Breast epithelium (tissue), 4 donors: ENCODE data around the gene CSNK1G3. TPM values are rescaled to one million over a fixed set of nuclear protein-coding genes. Genes with fewer than 3 reads are reported as not detected.

Source experiments
- DNase-seq, 2 donors: peaks; one replicate each; pipeline ENCODE4 v3.0.0-alpha.2; 2019; ENCODE audit warnings: low spot score in 2 of 2
- H3K27ac ChIP-seq, 2 donors: fragments of 200-600 bp; sonication (generic) in 1 of 2; one replicate each; pipeline ENCODE4 v1.5.1; 2016 to 2019; ENCODE audit warnings: mild to moderate bottlenecking in 1 of 2
- H3K27me3 ChIP-seq, 2 donors: fragments of 200-600 bp; sonication (generic) in 1 of 2; one replicate each; pipeline versions ENCODE4 v1.5.1 to v1.6.0; 2017 to 2019; ENCODE audit warnings: control low read depth in 1 of 2, mild to moderate bottlenecking in 1 of 2
- H3K36me3 ChIP-seq: fragments of 200-600 bp; one replicate; pipeline ENCODE4 v1.5.1; 2019
- H3K4me1 ChIP-seq, 2 donors: fragments of 200-600 bp; sonication (generic); one replicate each; pipeline ENCODE4 v1.5.1; 2016 to 2019; ENCODE audit warnings: control low read depth in 1 of 2
- H3K4me3 ChIP-seq, 3 donors: fragments of 200-600 bp; sonication (generic); 1 replicate in 2 of 3; 2 replicates in 1 of 3; pipeline ENCODE4 v1.5.1; 2016 to 2019; ENCODE audit warnings: mild to moderate bottlenecking in 3 of 3, moderate library complexity in 2 of 3
- H3K9me3 ChIP-seq, 2 donors: fragments of 200-600 bp; sonication (generic) in 1 of 2; one replicate each; pipeline ENCODE4 v1.5.1; 2016 to 2019; ENCODE audit warnings: control low read depth in 1 of 2
- POLR2A ChIP-seq: fragments of 450-650 bp; IDR thresholded peaks from one replicate; pipeline ENCODE4 v1.6.1; 2016; ENCODE audit warnings: antibody characterized with exemption, mild to moderate bottlenecking, moderate library complexity
- POLR2AphosphoS5 ChIP-seq, 3 donors: sonication (generic); formaldehyde crosslinking; IDR thresholded peaks; one replicate each; pipeline ENCODE4 v1.6.1; 2017; ENCODE audit warnings: antibody characterized with exemption in 3 of 3
- intact Hi-C: fragments of 100-400 bp; cut with DNase I; formaldehyde crosslinking; loops from one replicate; pipeline ENCODE4 v1.15.1; 2023; ENCODE audit warnings: low total_unique reads
- total RNA-seq, 3 donors: library from RNA; depleted of rRNA; stranded (reverse); fragments of >200 nt; gene quantifications; one replicate each; pipeline ENCODE4 v1.1.0, GENCODE V29; 2016
- TF ChIP-seq, protein P1 (sequence below), 3 donors: fragments of 450-650 bp; IDR thresholded peaks; one replicate each; pipeline ENCODE4 v1.5.1; 2016 to 2017; ENCODE audit warnings: antibody characterized with exemption in 3 of 3, mild to moderate bottlenecking in 3 of 3, moderate library complexity in 3 of 3

The CSNK1G3 gene
- total RNA-seq, 3 donors from 2014 or later, result 37.8 to 77.3 (median 55.7) TPM

DNA sequence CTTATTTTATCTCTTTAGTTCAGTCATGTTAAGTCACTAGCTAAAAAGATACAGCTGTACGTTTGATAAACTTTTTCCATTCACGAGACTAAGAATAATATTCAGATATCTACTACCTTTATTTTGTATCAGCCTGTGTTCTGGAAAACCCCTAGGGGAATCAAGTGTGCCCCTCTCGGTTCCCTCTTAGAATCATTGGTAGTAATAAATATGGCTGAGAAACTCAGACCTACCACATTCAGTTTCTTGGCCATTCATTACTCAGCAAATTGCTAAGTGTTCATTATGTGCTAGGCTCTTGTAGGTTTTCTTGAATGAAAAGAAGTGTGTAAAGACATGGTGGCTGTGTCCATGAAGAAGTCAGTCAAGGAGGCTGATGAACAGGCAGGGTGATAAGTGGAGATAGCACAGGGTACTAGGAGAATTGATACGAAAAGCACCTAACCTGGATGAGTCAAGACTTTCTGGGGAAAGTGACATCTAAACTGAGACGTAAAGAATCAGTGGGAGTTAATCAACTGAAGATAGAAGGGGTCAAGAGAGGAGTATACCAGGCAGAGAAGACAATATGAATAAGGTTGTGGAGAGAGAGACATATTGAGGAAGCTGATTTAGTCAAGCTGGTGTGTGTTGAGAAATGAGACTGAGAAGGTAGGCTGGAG, 86.2 kb downstream of the CSNK1G3 start:
- H3K9me3 ChIP-seq, result no peaks in the 10 kb centered on the region
- no peak overlapping the region for H3K27ac ChIP-seq
- intact Hi-C loops, result no loop called here
- no peaks in the 10 kb centered on the region for H3K36me3 ChIP-seq
- no peak overlapping the region for H3K4me3 ChIP-seq
- TF ChIP-seq POLR2A (no peak), POLR2AphosphoS5 (IDR thresholded peaks at IDR 0.05) (no peak)
- TF ChIP-seq, protein P1, sequence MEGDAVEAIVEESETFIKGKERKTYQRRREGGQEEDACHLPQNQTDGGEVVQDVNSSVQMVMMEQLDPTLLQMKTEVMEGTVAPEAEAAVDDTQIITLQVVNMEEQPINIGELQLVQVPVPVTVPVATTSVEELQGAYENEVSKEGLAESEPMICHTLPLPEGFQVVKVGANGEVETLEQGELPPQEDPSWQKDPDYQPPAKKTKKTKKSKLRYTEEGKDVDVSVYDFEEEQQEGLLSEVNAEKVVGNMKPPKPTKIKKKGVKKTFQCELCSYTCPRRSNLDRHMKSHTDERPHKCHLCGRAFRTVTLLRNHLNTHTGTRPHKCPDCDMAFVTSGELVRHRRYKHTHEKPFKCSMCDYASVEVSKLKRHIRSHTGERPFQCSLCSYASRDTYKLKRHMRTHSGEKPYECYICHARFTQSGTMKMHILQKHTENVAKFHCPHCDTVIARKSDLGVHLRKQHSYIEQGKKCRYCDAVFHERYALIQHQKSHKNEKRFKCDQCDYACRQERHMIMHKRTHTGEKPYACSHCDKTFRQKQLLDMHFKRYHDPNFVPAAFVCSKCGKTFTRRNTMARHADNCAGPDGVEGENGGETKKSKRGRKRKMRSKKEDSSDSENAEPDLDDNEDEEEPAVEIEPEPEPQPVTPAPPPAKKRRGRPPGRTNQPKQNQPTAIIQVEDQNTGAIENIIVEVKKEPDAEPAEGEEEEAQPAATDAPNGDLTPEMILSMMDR (IDR thresholded peaks at IDR 0.05), result no peak
- no peaks in the 10 kb centered on the region for H3K4me1 ChIP-seq
- no peaks in the 10 kb centered on the region for H3K27me3 ChIP-seq
- DNase-seq, result no peak

DNA sequence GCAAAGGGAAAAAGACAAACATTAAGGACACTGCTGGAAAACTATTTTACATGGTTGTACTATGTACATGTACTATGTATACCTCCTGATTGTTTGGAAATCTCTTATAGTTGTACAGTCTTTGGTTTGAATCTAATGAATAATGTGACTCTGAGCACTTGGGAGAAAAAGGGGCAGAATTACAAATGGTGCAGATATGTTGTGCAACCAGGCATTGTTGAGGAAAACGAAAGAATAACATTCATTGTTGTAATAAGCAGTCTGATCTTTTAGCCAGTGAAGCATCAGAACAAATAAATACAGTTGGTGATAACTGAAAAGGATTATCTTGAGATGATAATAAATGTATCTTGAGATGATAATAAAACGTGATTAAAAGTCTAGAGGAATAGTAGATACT, 87.2 kb downstream of the CSNK1G3 start:
- DNase-seq, result no peak
- H3K27ac ChIP-seq, result no peak overlapping the region
- H3K4me3 ChIP-seq, result no peak overlapping the region
- H3K9me3 ChIP-seq, result no peaks in the 10 kb centered on the region
- intact Hi-C loops, result no loop called here
- H3K36me3 ChIP-seq, result no peaks in the 10 kb centered on the region
- TF ChIP-seq, protein P1 (IDR thresholded peaks at IDR 0.05), result no peak
- TF ChIP-seq POLR2A, result no peak
- TF ChIP-seq POLR2AphosphoS5 (IDR thresholded peaks at IDR 0.05), result no peak
- no peaks in the 10 kb centered on the region for H3K27me3 ChIP-seq
- H3K4me1 ChIP-seq, result no peaks in the 10 kb centered on the region

DNA sequence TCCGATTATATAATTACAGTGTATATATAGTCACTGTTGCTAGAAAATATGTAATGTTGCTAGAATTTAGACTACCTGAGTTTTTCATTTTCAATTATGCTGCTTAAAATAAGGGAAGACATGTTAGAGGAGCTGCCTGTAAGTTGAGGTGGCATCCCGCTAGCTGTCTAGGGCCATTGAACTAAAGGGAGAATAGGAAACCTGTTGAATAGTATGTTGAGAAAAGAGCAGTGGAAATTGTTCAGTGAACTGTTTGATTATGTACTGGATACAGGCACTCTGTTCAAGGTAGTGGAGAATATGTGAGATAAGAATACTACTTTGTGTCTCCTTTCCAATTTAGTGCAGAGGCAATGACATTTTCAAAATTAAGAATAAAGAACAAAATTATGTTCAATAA, 89.6 kb downstream of the CSNK1G3 start:
- intact Hi-C loops, result no loop called here
- H3K36me3 ChIP-seq, result no peaks in the 10 kb centered on the region
- no peak for DNase-seq
- no peaks in the 10 kb centered on the region for H3K27me3 ChIP-seq
- no peak overlapping the region for H3K4me3 ChIP-seq
- TF ChIP-seq POLR2A (no peak), POLR2AphosphoS5 (IDR thresholded peaks at IDR 0.05) (no peak)
- TF ChIP-seq, protein P1 (IDR thresholded peaks at IDR 0.05), result no peak
- no peak overlapping the region for H3K27ac ChIP-seq
- H3K4me1 ChIP-seq, result no peaks in the 10 kb centered on the region
- H3K9me3 ChIP-seq, result no peaks in the 10 kb centered on the region

DNA sequence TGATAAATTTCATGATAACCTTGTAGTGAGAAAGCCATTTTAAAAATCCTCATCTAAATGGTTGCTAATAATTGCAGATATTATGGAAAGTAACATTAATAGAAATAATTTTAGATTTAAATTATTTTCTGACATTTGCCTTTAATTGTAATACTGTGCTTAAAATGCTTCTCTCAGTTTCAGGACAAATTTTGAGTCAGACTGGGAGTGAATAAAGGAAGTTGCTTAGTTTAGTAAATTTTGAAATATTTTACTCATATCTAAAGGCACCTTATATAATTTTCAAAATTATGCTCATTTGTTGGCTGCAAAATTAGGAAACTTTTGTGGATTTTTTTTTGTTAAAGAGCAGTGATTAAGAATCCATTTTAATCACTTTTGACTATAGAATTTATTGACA, 93.8 kb downstream of the CSNK1G3 start:
- Histone ChIP-seq H3K27me3 (no peaks in the 10 kb centered on the region), H3K9me3 (no peaks in the 10 kb centered on the region), H3K4me3 (no peak overlapping the region), H3K4me1 (no peaks in the 10 kb centered on the region), H3K36me3 (no peaks in the 10 kb centered on the region), H3K27ac (no peak overlapping the region)
- TF ChIP-seq, protein P1 (IDR thresholded peaks at IDR 0.05), result no peak
- TF ChIP-seq POLR2AphosphoS5 (IDR thresholded peaks at IDR 0.05) (no peak), POLR2A (no peak)
- intact Hi-C loops, result no loop called here
- no peak for DNase-seq

DNA sequence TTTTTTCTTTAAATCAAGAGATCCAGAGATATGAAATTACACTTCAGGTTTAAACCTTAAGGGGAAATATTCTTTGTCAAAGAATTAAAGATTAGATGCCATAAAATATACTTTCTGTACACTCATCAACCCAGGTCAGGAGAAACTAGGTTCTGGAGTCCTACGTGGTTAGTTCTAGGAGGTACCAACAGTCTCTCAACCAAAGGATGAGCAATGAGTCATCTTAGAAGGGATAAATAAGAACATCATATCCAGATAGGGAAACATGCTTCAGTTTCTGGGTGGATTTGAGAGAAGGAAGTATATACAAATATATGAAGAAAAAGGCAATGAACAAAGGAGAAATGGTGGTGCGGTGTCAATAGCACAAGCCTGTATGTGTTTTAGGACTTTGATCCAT, 98.2 kb downstream of the CSNK1G3 start:
- no peak for DNase-seq
- Histone ChIP-seq H3K4me1 (no peaks in the 10 kb centered on the region), H3K27ac (no peak overlapping the region), H3K36me3 (no peaks in the 10 kb centered on the region), H3K9me3 (no peaks in the 10 kb centered on the region), H3K27me3 (no peaks in the 10 kb centered on the region), H3K4me3 (no peak overlapping the region)
- intact Hi-C loops, result no loop called here
- TF ChIP-seq, protein P1 (IDR thresholded peaks at IDR 0.05), result no peak
- no peak for TF ChIP-seq POLR2A
- TF ChIP-seq POLR2AphosphoS5 (IDR thresholded peaks at IDR 0.05), result no peak
